ENCODE data around the gene TMC4.
A peak's percentile ranks its signal among the peaks of the same experiment; 100 is the strongest.
"Not testable (repeated sequence)": the region's sequence is repeated elsewhere in the genome, so short reads cannot be mapped to it uniquely, and the experiment has no call there.

TMC4 gene

GRCh38 chr19:54204767-54205468 lies 32.0 kb upstream of the TMC4 start:
- DNase-seq (ENCODE audit: extremely low read depth in 1 of 2, low read depth in 1 of 2) = no peak

DNA sequence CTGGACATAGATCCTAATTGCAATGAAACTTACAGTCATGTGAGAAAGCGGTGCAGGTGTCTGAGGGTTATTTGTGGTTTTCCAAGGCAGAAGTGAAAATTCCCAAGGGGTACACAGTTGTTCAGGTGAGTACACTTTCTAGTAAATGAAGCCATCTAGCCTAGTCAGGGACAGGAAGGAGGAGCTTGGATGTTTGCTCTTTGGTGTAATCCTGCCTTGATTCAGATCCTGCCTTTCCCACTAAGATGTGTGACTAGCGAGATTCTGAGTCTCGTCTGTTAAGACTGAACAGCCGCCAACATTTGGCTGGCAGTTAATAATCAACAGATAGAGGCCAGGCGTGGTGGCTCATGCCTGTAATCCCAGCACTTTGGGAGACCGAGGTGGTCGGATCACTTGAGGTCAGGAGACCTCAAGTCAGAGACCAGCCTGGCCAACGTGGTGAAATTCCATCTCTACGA lies 30.2 kb upstream of the TMC4 start:
- DNase-seq (ENCODE audit: extremely low read depth in 1 of 2, low read depth in 1 of 2) = no peak

DNA sequence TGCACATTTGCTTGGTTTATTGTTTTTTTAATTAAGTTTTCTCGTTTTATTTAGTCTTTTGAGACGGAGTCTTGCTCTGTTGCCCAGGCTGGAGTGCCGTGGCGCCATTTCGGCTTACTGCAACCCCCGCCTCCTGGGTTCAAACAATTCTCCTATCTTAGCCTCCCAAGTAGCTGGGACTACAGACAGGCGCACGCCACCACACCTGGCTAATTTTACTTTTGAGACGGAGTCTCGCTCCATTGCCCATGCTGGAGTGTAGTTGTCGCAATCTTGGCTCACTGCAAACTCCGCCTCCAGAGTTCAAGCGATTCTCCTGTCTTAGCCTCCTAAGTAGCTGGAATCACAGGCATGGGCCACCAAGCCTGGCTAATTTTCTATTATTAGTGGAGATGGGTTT lies 29.0 kb upstream of the TMC4 start:
- DNase-seq (ENCODE audit: extremely low read depth in 1 of 2, low read depth in 1 of 2) = no peak

DNA sequence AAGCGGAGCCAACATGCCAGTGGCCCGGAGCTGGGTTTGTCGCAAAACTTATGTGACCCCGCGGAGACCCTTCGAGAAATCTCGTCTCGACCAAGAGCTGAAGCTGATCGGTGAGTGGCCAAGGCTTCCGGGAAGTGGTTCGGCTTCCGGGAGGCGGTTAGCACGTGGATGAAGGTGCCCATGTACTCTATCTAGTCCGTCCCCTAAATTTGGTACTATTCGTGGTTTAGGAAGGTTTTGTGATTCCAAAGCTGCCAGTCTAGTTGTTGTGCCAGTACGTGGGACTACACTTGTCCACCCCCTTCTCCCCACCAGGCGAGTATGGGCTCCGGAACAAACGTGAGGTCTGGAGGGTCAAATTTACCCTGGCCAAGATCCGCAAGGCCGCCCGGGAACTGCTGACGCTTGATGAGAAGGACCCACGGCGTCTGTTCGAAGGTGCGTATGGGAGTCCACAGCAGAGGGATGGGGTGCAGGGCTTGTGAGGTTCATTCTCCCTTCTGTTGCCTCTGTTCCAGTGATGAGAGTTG lies 28.3 kb upstream of the TMC4 start:
- DNase-seq (ENCODE audit: extremely low read depth in 1 of 2, low read depth in 1 of 2) = no peak

- DNase-seq (ENCODE audit: extremely low read depth in 1 of 2, low read depth in 1 of 2) = no peak
These were observed 26.4 kb upstream of the TMC4 start for GRCh38 chr19:54199401-54199800.

GRCh38 chr19:54197121-54197520 lies 24.2 kb upstream of the TMC4 start:
- no peak for DNase-seq (ENCODE audit: extremely low read depth in 1 of 2, low read depth in 1 of 2)

GRCh38 chr19:54196536-54196935 lies 23.6 kb upstream of the TMC4 start:
- DNase-seq (ENCODE audit: extremely low read depth in 1 of 2, low read depth in 1 of 2) = no peak

- not testable (repeated sequence) for DNase-seq (ENCODE audit: extremely low read depth in 1 of 2, low read depth in 1 of 2)
These were observed 21.5 kb upstream of the TMC4 start for GRCh38 chr19:54194463-54194862.

DNA sequence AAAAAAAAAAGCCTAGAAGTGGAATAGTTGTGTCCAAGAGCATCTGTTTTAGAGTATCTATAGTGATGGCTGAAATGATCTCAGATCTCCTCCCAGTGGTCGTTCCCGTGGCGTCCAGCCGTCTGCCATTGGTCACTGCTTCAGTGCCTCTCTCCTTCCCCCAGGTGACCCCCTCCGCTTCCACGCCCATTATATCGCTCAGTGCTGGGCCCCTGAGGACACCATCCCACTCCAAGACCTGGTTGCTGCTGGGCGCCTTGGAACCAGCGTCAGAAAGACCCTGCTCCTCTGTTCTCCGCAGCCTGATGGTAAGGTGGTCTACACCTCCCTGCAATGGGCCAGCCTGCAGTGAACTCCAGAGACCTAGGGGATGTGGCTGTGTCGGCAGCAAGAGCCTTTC lies 20.1 kb upstream of the TMC4 start:
- no peak for DNase-seq (ENCODE audit: extremely low read depth in 1 of 2, low read depth in 1 of 2)

DNA sequence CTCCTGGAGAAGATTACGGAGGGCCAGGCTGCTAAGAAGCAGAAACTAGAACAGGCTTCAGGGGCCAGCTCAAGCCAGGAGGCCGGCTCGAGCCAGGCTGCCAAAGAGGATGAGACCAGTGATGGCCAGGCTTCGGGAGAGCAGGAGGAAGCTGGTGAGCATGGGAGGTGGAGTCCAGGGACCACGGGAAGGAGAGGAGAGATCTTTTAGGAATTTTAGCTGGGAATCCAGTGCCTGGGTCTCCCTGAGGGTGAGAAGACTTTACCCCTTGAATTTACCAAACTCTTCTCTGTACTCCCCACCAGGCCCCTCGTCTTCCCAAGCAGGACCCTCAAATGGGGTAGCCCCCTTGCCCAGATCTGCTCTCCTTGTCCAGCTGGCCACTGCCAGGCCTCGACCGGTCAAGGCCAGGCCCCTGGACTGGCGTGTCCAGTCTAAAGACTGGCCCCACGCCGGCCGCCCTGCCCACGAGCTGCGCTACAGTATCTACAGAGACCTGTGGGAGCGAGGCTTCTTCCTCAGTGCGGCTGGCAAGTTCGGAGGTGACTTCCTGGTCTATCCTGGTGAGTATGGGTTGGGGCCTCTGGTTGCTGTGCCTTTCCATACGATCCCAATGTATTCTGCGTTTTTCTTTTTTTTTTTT lies 19.0 kb upstream of the TMC4 start:
- no peak for DNase-seq (ENCODE audit: extremely low read depth in 1 of 2, low read depth in 1 of 2)

DNA sequence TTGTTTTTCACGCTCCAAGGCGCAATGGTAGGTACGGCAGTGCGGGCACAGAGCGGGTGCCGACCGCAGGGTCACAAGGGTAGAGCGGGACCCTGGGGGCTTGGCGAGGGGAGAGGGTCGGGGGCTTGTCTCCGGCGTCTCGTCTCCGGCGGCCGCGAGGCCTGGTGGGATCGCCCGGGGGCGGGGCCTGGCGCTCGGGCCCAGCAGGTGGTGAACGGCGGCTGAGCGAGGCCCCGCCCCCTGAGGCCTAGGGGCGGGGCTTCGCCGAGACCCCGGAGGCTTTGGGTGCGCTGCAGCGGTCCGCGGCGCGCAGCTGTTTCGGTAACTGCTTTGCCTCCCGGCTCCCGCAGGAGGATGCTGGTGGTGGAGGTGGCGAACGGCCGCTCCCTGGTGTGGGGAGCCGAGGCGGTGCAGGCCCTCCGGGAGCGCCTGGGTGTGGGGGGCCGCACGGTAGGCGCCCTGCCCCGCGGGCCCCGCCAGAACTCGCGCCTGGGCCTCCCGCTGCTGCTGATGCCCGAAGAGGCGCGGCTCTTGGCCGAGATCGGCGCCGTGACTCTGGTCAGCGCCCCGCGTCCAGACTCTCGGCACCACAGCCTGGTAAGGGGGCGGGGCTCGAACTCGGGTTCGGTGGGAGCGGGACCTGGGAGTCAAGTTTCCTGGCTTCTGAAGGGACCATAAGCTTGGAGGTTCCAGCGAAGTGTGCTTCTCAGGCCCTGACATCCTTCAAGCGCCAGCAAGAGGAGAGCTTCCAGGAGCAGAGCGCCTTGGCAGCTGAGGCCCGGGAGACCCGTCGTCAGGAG lies 18.3 kb upstream of the TMC4 start, which contains the start of gene TSEN34:
Gene TSEN34, plus strand, starts transcription at position 298 of the 800 bp plus-strand sequence. Its CDS starts 57 bp downstream, at position 355.
- DNase-seq (ENCODE audit: extremely low read depth in 1 of 2, low read depth in 1 of 2) = peak; percentile 74 to 78

GRCh38 chr19:54190503-54191010 lies 17.6 kb upstream of the TMC4 start:
- peak; percentile 100 for DNase-seq (ENCODE audit: extremely low read depth in 1 of 2, low read depth in 1 of 2)

- DNase-seq (ENCODE audit: extremely low read depth in 1 of 2, low read depth in 1 of 2) = peak; percentile 99 to 100
These were observed 17.0 kb upstream of the TMC4 start for GRCh38 chr19:54189735-54190502.

GRCh38 chr19:54189145-54189734 lies 16.3 kb upstream of the TMC4 start, which contains the start of gene MBOAT7:
Gene MBOAT7, minus strand, starts transcription at chr19:54189580. Its CDS starts 1,072 bp downstream, at chr19:54188508.
- DNase-seq (ENCODE audit: extremely low read depth in 1 of 2, low read depth in 1 of 2) = peak in 1 of 2 donors; percentile 40

- peak in 1 of 2 donors; percentile 63 for DNase-seq (ENCODE audit: extremely low read depth in 1 of 2, low read depth in 1 of 2)
These were observed 15.4 kb upstream of the TMC4 start for GRCh38 chr19:54188215-54188871.

DNA sequence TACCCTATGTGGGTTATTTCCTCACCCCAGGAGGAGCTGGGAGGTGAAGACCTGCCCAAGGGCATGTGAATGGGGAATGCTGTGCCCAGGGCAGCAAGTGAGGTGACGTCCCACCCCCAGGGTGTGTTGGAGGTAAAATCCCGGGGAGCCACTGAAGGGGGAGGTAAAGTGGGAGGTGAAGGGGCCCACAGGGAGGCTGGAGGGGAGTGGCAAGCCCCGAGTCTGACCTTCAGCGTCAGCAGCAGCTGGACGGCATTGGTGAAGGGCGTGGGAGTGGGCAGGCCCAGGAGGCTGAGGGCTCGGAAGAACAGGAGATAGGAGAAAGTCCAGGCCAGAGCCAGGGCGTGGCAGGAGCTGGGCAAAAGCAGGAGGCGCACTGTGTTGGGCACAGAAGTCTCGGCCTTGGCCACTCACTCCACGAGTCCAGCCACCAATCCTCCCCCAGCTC lies 14.0 kb upstream of the TMC4 start:
- no peak for DNase-seq (ENCODE audit: extremely low read depth in 1 of 2, low read depth in 1 of 2)

DNA sequence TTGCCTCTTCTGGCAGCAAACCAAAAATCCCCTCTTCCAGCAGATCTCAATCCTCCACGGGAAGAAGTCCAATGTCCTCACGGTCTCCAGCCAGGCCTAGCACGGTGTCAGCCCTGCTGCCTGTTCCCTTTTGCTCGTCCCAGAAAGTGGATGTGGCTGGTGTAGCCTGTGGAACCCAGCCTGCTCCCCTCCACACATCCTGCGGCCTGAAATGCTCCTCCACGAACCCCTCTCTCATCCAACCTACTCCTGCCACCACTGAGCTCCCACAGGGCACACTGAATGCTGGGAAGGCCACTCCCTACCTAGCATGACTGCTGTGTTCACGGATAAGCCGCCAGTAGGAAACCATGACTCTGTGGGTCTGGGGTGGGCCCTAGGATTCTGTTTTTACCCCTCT lies 13.4 kb upstream of the TMC4 start:
- no peak for DNase-seq (ENCODE audit: extremely low read depth in 1 of 2, low read depth in 1 of 2)

DNA sequence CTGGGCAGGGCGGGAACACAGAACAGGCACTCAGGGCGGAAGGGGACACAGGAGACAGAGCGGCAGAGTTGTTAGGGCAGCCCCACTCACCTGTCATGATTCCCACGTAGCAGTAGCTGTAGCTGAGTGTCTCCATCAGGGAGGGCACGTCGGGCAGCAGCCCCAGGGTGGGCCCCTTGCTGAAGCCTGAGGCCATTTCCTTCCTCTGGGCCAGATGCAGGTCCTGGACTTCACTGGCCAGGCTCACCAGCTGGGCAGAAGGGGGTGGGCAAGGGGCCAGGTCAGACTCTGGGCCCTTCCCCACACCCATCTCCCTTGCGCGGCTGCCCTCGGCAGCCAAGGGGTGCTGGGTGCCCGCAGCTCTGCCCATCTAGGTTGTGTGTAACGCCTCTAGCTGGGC lies 10.5 kb upstream of the TMC4 start:
- DNase-seq (ENCODE audit: extremely low read depth in 1 of 2, low read depth in 1 of 2) = no peak

DNA sequence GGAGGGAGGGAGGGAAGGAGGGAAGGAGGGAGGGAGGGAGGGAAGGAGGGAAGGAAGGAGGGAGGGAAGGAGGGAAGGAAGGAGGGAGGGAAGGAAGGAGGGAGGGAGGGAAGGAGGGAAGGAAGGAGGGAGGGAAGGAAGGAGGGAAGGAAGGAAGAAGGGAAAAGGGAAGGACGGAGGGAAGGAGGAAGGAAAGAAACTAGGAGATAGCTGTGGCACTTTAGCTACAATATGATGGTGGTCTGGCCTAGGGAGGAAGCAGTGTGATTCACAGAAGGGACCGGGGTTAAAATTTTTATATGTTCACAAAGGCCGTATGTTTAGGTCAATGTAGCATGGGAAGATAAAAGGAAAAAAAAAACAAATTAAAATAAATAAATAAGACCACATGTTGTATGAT lies 8.9 kb upstream of the TMC4 start:
- not testable (repeated sequence) for DNase-seq (ENCODE audit: extremely low read depth in 1 of 2, low read depth in 1 of 2)
